Ovary (tissue), 9 donors: ENCODE results near the gene SLC27A5. TPM values are rescaled to one million over a fixed set of nuclear protein-coding genes. Genes with fewer than 3 reads are reported as not detected.

ENCODE experiments used
- DNase-seq, 5 donors: peaks; one replicate each; pipeline ENCODE4 v3.0.0-alpha.2; 2019 to 2020
- H3K27ac ChIP-seq, 2 donors: fragments of 200-600 bp; one replicate each; pipeline versions ENCODE4 v1.5.1 to v1.8.0; 2019 to 2022
- H3K27me3 ChIP-seq: fragments of 200-600 bp; one replicate; pipeline ENCODE4 v1.8.0; 2022
- H3K36me3 ChIP-seq: fragments of 200-600 bp; sonication (generic); one replicate; pipeline ENCODE4 v1.5.1; 2019
- H3K4me1 ChIP-seq: one replicate; pipeline ENCODE4 v1.8.1; 2013; ENCODE audit warnings: mild to moderate bottlenecking, moderate library complexity; ENCODE audit not compliant: insufficient read depth
- H3K4me3 ChIP-seq: fragments of 200-600 bp; sonication (generic); one replicate; pipeline ENCODE4 v1.5.1; 2017
- H3K9me3 ChIP-seq, 2 donors: fragments of 200-600 bp in 1 of 2; sonication (generic) in 1 of 2; one replicate each; pipeline versions ENCODE4 v1.5.1 to v1.8.1; 2013 to 2019; ENCODE audit warnings: mild to moderate bottlenecking in 1 of 2, moderate library complexity in 1 of 2
- EP300 ChIP-seq: sonication (generic); formaldehyde crosslinking; IDR thresholded peaks from one replicate; pipeline ENCODE4 v1.6.1; 2017; ENCODE audit warnings: antibody characterized with exemption
- POLR2A ChIP-seq: fragments of 450-650 bp; IDR thresholded peaks from one replicate; pipeline ENCODE4 v1.6.1; 2017; ENCODE audit warnings: antibody characterized with exemption, mild to moderate bottlenecking, moderate library complexity
- WGBS, 3 donors: extraction: QIAGEN DNeasy Blood & Tissue Kit in 1 of 3; methylation state at CpG; one replicate each; pipeline versions ENCODE4 v1.1.5 to v1.1.7; 2013 to 2017; 5-methylcytosine and 5-hydroxymethylcytosine counted together
- intact Hi-C, 4 donors: fragments of 100-400 bp; cut with DNase I; formaldehyde crosslinking; loops; one replicate each; pipeline versions ENCODE4 v1.11.0 to v1.15.1; 2022 to 2023
- polyA plus RNA-seq, 2 donors: library from polyadenylated mRNA; stranded (reverse); fragments of 200-250 nt in 1 of 2; fragments of 350-450 nt in 1 of 2; fragmentation: Illumina TruSeq in 1 of 2; extraction: RNeasy Lipid Tissue Mini Kit (QIAGEN cat#74804) in 1 of 2; gene quantifications; one replicate each; pipeline ENCODE4 v1.2.3, GENCODE V29; 2013 to 2014
- total RNA-seq, 7 donors: library from RNA; depleted of rRNA in 2 of 7; stranded (reverse); fragments of >200 nt in 2 of 7; fragmentation: NEBNext Ultra II Directional in 3 of 7; extraction: Animal tissue kit (Norgen Biotek cat#: 25700) in 3 of 7; gene quantifications; one replicate each; pipeline versions ENCODE4 v1.1.0 to v1.2.4, GENCODE V29; 2016 to 2023
- TF ChIP-seq, protein P1 (sequence below), 3 donors: fragments of 450-650 bp in 2 of 3; fragments of 200-600 bp in 1 of 3; IDR thresholded peaks; one replicate each; pipeline versions ENCODE4 v1.5.1 to v1.8.0; 2016 to 2022; ENCODE audit warnings: antibody characterized with exemption in 3 of 3, mild to moderate bottlenecking in 1 of 3
- donor health status: DM: no; HTN: no; CAD: no; lungs with moderate emphysema.
- donor health status: DM: no; HTN: no; CAD: no.
- donor health status: Bipolar disorder and iron deficiency.
- donor health status: DM: yes; HTN: yes; CAD: no.
- donor health status: DM: no; HTN: no; CAD: no.
- donor health status: DM: yes; HTN: yes; CAD: no.

Gene SLC27A5
- total and polyA plus RNA-seq, 9 donors, result 0.70 to 14.8 (median 11.1) TPM

DNA sequence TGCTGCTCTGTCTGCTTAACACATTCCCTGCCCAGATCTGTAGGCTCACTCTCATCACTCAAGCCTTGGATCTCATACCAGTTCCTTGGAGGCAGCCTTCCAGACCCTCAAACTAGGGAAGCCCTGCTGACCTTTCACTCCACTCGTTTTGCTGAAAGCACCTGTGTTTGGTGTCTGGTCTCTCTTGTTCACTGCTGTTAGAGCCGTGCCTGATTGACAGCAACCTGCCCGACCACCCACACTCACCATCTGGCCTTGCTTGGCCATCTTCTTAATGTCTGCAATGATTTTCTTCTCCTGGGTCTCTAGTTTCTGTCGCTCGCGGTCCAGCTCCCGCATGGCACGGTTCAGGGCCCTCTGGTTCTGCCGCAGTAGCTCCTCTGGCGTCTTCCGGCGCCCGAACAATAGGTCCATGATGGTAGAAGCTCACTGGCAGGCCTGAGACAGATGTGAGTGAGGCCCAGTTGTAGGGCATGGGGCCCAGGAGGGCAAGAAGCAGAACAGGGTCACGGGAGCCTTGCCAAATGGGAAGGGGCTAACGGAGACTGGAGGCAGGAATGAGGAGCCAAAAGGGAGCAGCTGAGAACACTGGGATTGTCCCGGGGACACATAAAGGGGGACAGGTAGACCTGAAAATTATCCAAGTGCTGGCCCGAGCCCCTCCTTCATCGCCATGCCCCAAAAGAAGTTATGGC is 42.2 kb upstream of the SLC27A5 start:
- no peak for TF ChIP-seq POLR2A
- DNase-seq, result peak in 3 of 5 donors; percentile 55 to 68 (median 59)
- WGBS, 3 donors, result 19 to 37% (median 21%) methylated on average over 18 of the region's 18 CpGs
- H3K4me1 ChIP-seq, result peaks cover 14% of the 10 kb centered on the region
- no peaks in the 10 kb centered on the region for H3K9me3 ChIP-seq
- intact Hi-C loops, result no loop called here
- no peaks in the 10 kb centered on the region for H3K27me3 ChIP-seq
- H3K27ac ChIP-seq, result peak overlapping the region; percentile 9 to 95
- peak overlapping the region; percentile 84 for H3K4me3 ChIP-seq
- no peaks in the 10 kb centered on the region for H3K36me3 ChIP-seq

DNA sequence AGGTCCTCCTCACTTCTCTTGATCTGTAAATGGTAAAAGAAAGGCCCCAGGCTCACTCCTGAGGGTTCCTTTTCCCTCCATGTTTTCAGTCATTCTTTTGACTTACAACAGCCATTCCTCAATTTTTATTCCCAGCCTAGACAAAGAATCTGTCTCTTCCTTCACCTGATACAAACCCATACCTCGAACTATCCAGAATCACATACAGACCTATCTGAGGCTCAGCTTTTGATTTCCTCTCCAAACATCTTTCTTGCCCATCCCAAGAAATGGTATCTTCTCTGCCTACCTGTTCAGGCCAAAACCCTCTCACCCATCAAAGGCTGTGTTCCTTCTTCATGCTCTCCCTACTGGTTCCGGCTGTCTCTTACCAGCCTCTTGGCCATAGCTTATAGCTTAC is 40.9 kb upstream of the SLC27A5 start:
- WGBS, 3 donors, result 79 to 87% (median 87%) methylated on average over 2 of the region's 2 CpGs
- DNase-seq, result no peak
- TF ChIP-seq, protein P1, sequence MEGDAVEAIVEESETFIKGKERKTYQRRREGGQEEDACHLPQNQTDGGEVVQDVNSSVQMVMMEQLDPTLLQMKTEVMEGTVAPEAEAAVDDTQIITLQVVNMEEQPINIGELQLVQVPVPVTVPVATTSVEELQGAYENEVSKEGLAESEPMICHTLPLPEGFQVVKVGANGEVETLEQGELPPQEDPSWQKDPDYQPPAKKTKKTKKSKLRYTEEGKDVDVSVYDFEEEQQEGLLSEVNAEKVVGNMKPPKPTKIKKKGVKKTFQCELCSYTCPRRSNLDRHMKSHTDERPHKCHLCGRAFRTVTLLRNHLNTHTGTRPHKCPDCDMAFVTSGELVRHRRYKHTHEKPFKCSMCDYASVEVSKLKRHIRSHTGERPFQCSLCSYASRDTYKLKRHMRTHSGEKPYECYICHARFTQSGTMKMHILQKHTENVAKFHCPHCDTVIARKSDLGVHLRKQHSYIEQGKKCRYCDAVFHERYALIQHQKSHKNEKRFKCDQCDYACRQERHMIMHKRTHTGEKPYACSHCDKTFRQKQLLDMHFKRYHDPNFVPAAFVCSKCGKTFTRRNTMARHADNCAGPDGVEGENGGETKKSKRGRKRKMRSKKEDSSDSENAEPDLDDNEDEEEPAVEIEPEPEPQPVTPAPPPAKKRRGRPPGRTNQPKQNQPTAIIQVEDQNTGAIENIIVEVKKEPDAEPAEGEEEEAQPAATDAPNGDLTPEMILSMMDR (IDR thresholded peaks at IDR 0.05), result no peak
- TF ChIP-seq EP300 (no peak), POLR2A (no peak)
- peaks cover 14% of the 10 kb centered on the region for H3K4me1 ChIP-seq
- no peak overlapping the region for H3K4me3 ChIP-seq
- intact Hi-C loops, result no loop called here
- no peaks in the 10 kb centered on the region for H3K27me3 ChIP-seq
- no peaks in the 10 kb centered on the region for H3K36me3 ChIP-seq
- no peaks in the 10 kb centered on the region for H3K9me3 ChIP-seq
- no peak overlapping the region for H3K27ac ChIP-seq

DNA sequence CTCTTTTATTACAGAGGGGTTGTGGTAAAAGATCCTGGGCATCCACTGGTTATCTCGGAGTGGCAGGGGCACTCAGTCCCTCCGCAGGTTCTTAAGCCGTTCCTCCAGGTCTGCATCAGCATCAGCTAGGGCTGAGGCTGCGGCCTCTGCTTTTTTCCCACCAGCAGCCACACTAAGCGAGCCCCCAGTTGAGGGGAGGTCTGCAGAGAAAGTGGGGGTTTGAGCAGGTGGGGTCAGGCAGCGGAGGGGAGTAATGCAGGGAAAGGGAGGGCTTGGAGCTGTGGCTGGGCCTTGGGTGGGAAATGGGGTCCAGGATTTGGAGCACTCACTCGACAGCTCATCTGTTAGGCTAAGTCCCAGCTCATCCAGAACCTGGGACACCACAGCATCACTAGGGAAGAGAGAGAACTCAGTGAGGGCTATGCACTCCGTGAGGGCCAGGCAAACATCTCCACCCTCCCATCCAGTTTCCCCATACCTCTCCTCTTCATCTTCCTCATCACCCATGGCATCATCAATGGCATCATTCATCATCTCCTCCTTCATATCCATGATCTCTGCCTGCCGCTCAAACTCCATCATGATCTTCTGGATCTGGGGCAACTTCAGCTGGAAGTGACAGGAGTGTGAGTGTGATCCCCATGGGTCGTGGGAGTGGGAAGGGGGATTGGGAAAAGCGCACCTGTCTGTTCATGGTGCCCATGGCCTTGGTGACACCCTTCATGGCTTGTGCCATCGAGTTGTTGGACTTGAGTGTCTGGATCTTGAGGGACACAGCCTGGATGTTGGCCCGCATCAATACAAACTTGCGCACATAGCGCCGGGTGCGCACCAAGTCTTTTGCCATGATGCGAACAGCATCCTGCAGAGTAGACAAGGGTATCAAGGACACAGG is 40.0 kb upstream of the SLC27A5 start:
- intact Hi-C loops, result no loop called here
- no peak for DNase-seq

DNA sequence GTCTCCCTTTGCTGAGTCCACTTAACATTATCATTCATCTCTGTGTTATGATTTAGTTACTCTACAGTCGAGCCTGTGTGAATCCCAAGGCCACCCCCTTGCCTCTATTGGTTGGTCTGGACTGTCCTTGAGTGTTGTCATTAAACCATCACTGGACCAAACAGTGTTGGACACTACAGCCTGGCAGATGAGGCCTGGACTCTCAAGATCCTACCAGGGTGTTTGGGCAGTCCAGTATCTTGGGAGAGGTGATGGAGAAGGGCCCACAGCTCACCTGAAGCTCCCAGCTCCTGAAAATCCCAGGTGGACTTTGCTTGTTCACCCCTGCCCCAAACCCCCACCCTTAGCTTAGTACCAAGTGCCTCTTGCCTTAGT is 39.3 kb upstream of the SLC27A5 start:
- Histone ChIP-seq H3K4me1 (peaks cover 17% of the 10 kb centered on the region), H3K9me3 (no peaks in the 10 kb centered on the region), H3K4me3 (no peak overlapping the region), H3K27ac (no peak overlapping the region), H3K27me3 (no peaks in the 10 kb centered on the region), H3K36me3 (no peaks in the 10 kb centered on the region)
- intact Hi-C loops, result no loop called here
- WGBS, 3 donors, result 4 to 35% (median 11%) methylated on average over 1 of the region's 1 CpG
- no peak for DNase-seq
- TF ChIP-seq EP300, result no peak
- TF ChIP-seq POLR2A, result no peak
- TF ChIP-seq, protein P1 (IDR thresholded peaks at IDR 0.05), result no peak

More for the DNA sequence above, 40.0 kb upstream of the SLC27A5 start:
- Histone ChIP-seq H3K27me3 (no peaks in the 10 kb centered on the region), H3K4me1 (peaks cover 14% of the 10 kb centered on the region), H3K27ac (no peak overlapping the region), H3K9me3 (no peaks in the 10 kb centered on the region), H3K4me3 (no peak overlapping the region), H3K36me3 (no peaks in the 10 kb centered on the region)
- TF ChIP-seq POLR2A, result no peak
- TF ChIP-seq EP300, result no peak
- TF ChIP-seq, protein P1 (IDR thresholded peaks at IDR 0.05), result no peak
- 90% methylated on average over 18 of the region's 18 CpGs for WGBS, 3 donors
